Right lobe of liver (tissue), 4 donors: Measurements from ENCODE around the gene CHN2.

ENCODE experiments used
- CTCF ChIP-seq, 4 donors: fragments of 200-600 bp in 3 of 4; fragments of 450-650 bp in 1 of 4; IDR thresholded peaks; one replicate each; pipeline versions ENCODE4 v1.5.1 to v1.8.0; 2016 to 2022; ENCODE audit warnings: antibody characterized with exemption in 4 of 4, mild to moderate bottlenecking in 2 of 4
- POLR2A ChIP-seq: fragments of 450-650 bp; IDR thresholded peaks from one replicate; pipeline ENCODE4 v1.6.1; 2017; ENCODE audit warnings: antibody characterized with exemption, mild to moderate bottlenecking
- donor health status: DM: no; HTN: no; CAD: no.
- donor health status: DM: no; HTN: no; CAD: no.
- donor health status: DM: no; HTN: yes; CAD: no.

DNA sequence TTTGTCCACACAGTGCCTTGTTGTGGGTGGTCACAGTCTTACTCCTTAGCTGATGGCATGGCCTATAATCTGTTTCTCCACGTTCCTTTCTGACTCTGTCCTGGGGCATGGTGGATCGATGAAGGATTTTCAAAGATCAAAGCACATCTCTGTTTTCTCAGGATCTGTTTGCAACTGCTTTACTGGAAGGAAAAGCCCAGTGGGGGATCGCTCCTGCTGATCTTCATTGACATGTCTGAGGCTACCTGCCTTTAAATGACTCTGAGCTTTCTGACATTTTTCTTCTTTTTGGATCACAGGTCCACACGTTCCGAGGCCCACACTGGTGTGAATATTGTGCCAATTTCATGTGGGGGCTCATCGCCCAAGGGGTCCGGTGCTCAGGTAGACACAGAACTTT, 301.1 kb downstream of the CHN2 start:
- TF ChIP-seq CTCF (IDR thresholded peaks at IDR 0.05) (no peak), POLR2A (no peak)
